HG03045 (cell line): Measurements from ENCODE around the gene SLC7A4.
"Not testable (repeated sequence)": the region's sequence is repeated elsewhere in the genome, so short reads cannot be mapped to it uniquely, and the experiment has no call there.

Experiments used
- ATAC-seq: cut with Tn5 transposase; IDR thresholded peaks from one replicate; pipeline ENCODE4 v1.9.1; 2021; ENCODE audit warnings: mild to moderate bottlenecking, moderate library complexity; ENCODE audit not compliant: unreplicated experiment

Gene SLC7A4

GRCh38 chr22:21032037-21032867 lies at the start of gene SLC7A4:
Gene SLC7A4 (minus strand): TSS chr22:21032561. CDS start chr22:21031812, 749 bp downstream.
- ATAC-seq = no peak

GRCh38 chr22:21080435-21081137 lies 48.2 kb upstream of the SLC7A4 start:
- no peak for ATAC-seq

GRCh38 chr22:21079493-21079892 lies 47.1 kb upstream of the SLC7A4 start:
- ATAC-seq = no peak

- no peak for ATAC-seq
These were observed 46.6 kb upstream of the SLC7A4 start for GRCh38 chr22:21078916-21079315.

- ATAC-seq = no peak
These were observed 45.6 kb upstream of the SLC7A4 start for GRCh38 chr22:21077884-21078508.

GRCh38 chr22:21076912-21077625 lies 44.7 kb upstream of the SLC7A4 start:
- ATAC-seq = no peak

GRCh38 chr22:21075516-21076138 lies 43.3 kb upstream of the SLC7A4 start:
- no peak for ATAC-seq

- ATAC-seq = no peak
These were observed 41.8 kb upstream of the SLC7A4 start for GRCh38 chr22:21074102-21074715.

GRCh38 chr22:21073482-21073881 lies 41.1 kb upstream of the SLC7A4 start:
- ATAC-seq = no peak

GRCh38 chr22:21073023-21073422 lies 40.7 kb upstream of the SLC7A4 start:
- no peak for ATAC-seq

GRCh38 chr22:21071796-21072195 lies 39.4 kb upstream of the SLC7A4 start:
- ATAC-seq = not testable (repeated sequence)

- ATAC-seq = no peak
These were observed 38.6 kb upstream of the SLC7A4 start for GRCh38 chr22:21070690-21071615.

GRCh38 chr22:21069375-21069774 lies 37.0 kb upstream of the SLC7A4 start:
- ATAC-seq = no peak

GRCh38 chr22:21068681-21069276 lies 36.4 kb upstream of the SLC7A4 start:
- ATAC-seq = no peak

- ATAC-seq = no peak
These were observed 35.7 kb upstream of the SLC7A4 start for GRCh38 chr22:21067901-21068680.

GRCh38 chr22:21067075-21067900 lies 34.9 kb upstream of the SLC7A4 start:
- no peak for ATAC-seq
